SK-N-SH (cell line): Measurements from ENCODE around the gene VPS36. TPM values are rescaled to one million over a fixed set of nuclear protein-coding genes. Genes with fewer than 3 reads are reported as not detected.
A peak's percentile ranks its signal among the peaks of the same experiment; 100 is the strongest.

Experiments used
- CTCF ChIA-PET: fragments of 300-600, 350-600 bp; formaldehyde crosslinking; extraction: SDS; loops from one replicate; lab custom pipeline; 2021; lab: Yijun Ruan, JAX
- POLR2A ChIA-PET: fragments of 350-600 bp; sonication (Branson Sonifier 250); formaldehyde crosslinking; extraction: SDS; loops from one replicate; lab custom pipeline; 2020; ENCODE audit warnings: antibody characterized with exemption, inconsistent platforms; lab: Yijun Ruan, JAX
- DNase-seq: peaks from one replicate; pipeline ENCODE4 v3.0.0; 2012
- H2AFZ ChIP-seq: fragments of 200-600 bp; sonication (generic); 2 replicates; pipeline ENCODE4 v1.8.1; 2016; ENCODE audit warnings: antibody characterized with exemption, mild to moderate bottlenecking, low read depth
- H3F3A ChIP-seq: fragments of 200-600 bp; sonication (generic); replicated peaks from 2 replicates; pipeline ENCODE3; 2016; ENCODE audit warnings: antibody characterized with exemption, mild to moderate bottlenecking; ENCODE audit not compliant: insufficient read depth
- H3K27ac ChIP-seq, 2 experiments: fragments of 200-500 bp in 1 of 2; fragments of 200-600 bp in 1 of 2; sonication (Bioruptor generic) in 1 of 2; sonication (generic), shearing (Covaris generic) in 1 of 2; 2 replicates each; pipeline versions ENCODE4 v1.5.1 to v1.6.1; 2014 to 2016; ENCODE audit warnings: low read depth in 2 of 2, inconsistent platforms in 1 of 2, low read length in 1 of 2, mild to moderate bottlenecking in 1 of 2, mixed read lengths in 1 of 2
- H3K27me3 ChIP-seq: fragments of 200-600 bp; sonication (generic), shearing (Covaris generic); 2 replicates; pipeline ENCODE4 v1.6.1; 2016; ENCODE audit warnings: mixed run types; ENCODE audit not compliant: insufficient read depth
- H3K36me3 ChIP-seq, 2 experiments: fragments of 200-500 bp in 1 of 2; fragments of 200-600 bp in 1 of 2; sonication (Bioruptor generic) in 1 of 2; sonication (generic) in 1 of 2; replicated peaks in 1 of 2; 2 replicates each; pipeline versions ENCODE3 to v1.5.1; 2014 to 2016; ENCODE audit warnings: low read length in 1 of 2, mild to moderate bottlenecking in 1 of 2; ENCODE audit not compliant: insufficient read depth in 2 of 2, control insufficient read depth in 1 of 2
- H3K4me1 ChIP-seq, 2 experiments: fragments of 200-500 bp in 1 of 2; fragments of 200-600 bp in 1 of 2; sonication (Bioruptor generic) in 1 of 2; sonication (generic), shearing (Covaris generic) in 1 of 2; 2 replicates each; pipeline versions ENCODE4 v1.5.1 to v1.6.1; 2014 to 2016; ENCODE audit warnings: low read depth in 1 of 2, low read length in 1 of 2, mixed run types in 1 of 2; ENCODE audit not compliant: insufficient read depth in 2 of 2, control insufficient read depth in 1 of 2
- H3K4me2 ChIP-seq: fragments of 200-600 bp; sonication (generic), shearing (Covaris generic); 2 replicates; pipeline ENCODE4 v1.6.1; 2017; ENCODE audit warnings: mixed run types
- H3K4me3 ChIP-seq, 2 experiments: fragments of 200-500 bp in 1 of 2; fragments of 200-600 bp in 1 of 2; sonication (Bioruptor generic) in 1 of 2; sonication (generic), shearing (Covaris generic) in 1 of 2; 2 replicates each; pipeline versions ENCODE4 v1.5.1 to v1.8.1; 2014 to 2016; ENCODE audit warnings: low read depth in 2 of 2, inconsistent platforms in 1 of 2, low read length in 1 of 2, mild to moderate bottlenecking in 1 of 2, mixed read lengths in 1 of 2, moderate library complexity in 1 of 2
- H3K79me2 ChIP-seq: fragments of 200-600 bp; sonication (generic); 2 replicates; pipeline ENCODE4 v1.8.1; 2017; ENCODE audit warnings: mild to moderate bottlenecking; ENCODE audit not compliant: insufficient read depth
- H3K9ac ChIP-seq: fragments of 200-600 bp; sonication (generic); 2 replicates; pipeline ENCODE4 v1.6.1; 2017; ENCODE audit warnings: mixed run types
- H3K9me2 ChIP-seq: fragments of 200-600 bp; sonication (generic); 2 replicates; pipeline ENCODE4 v1.6.1; 2017; ENCODE audit warnings: mixed run types
- H3K9me3 ChIP-seq: fragments of 200-600 bp; sonication (generic); 2 replicates; pipeline ENCODE4 v1.6.1; 2017; ENCODE audit warnings: mixed run types, mild to moderate bottlenecking, moderate library complexity
- H4K20me1 ChIP-seq: fragments of 200-600 bp; sonication (generic); 2 replicates; pipeline ENCODE4 v1.6.1; 2017; ENCODE audit warnings: mild to moderate bottlenecking, mixed run types; ENCODE audit not compliant: insufficient read depth
- CTCF ChIP-seq: fragments of 200-600 bp; sonication (generic); IDR thresholded peaks from 2 replicates; pipeline ENCODE4 v1.6.1; 2017; ENCODE audit warnings: antibody characterized with exemption, mild to moderate bottlenecking, moderate library complexity
- EZH2phosphoT487 ChIP-seq: fragments of 200-600 bp; sonication (generic); IDR thresholded peaks from 2 replicates; pipeline ENCODE4 v1.6.1; 2017; ENCODE audit warnings: low read depth, mixed run types, mild to moderate bottlenecking, antibody characterized with exemption, moderate library complexity, borderline replicate concordance
- FOSL2 ChIP-seq: IDR thresholded peaks from 2 replicates; pipeline ENCODE4 v1.4.0; 2012; ENCODE audit warnings: low read depth, mild to moderate bottlenecking, moderate library complexity, borderline replicate concordance
- FOXJ3 ChIP-seq: sonication (generic); formaldehyde crosslinking; IDR thresholded peaks from 2 replicates; pipeline ENCODE4 v1.5.1; 2020; ENCODE audit warnings: mild to moderate bottlenecking, missing genetic modification reagents
- GATA2 ChIP-seq: sonication (generic); formaldehyde crosslinking; IDR thresholded peaks from 2 replicates; pipeline ENCODE4 v1.5.0; 2020; ENCODE audit warnings: mild to moderate bottlenecking, missing genetic modification reagents
- MAX ChIP-seq: IDR thresholded peaks from 2 replicates; pipeline ENCODE4 v1.4.0; 2012; ENCODE audit warnings: low read depth
- MEF2A ChIP-seq: IDR thresholded peaks from 2 replicates; pipeline ENCODE4 v1.4.0; 2012; ENCODE audit warnings: low read depth, borderline replicate concordance
- NFIC ChIP-seq: IDR thresholded peaks from 2 replicates; pipeline ENCODE4 v1.4.0; 2012; ENCODE audit warnings: borderline replicate concordance
- PBX3 ChIP-seq: IDR thresholded peaks from 2 replicates; pipeline ENCODE4; 2012
- RAD21 ChIP-seq: IDR thresholded peaks from 2 replicates; pipeline ENCODE4 v1.6.1; 2012; ENCODE audit warnings: mild to moderate bottlenecking, low read length
- RFX5 ChIP-seq: IDR thresholded peaks from 2 replicates; pipeline ENCODE4 v1.6.1; 2012; ENCODE audit warnings: mild to moderate bottlenecking, improper control_type of control experiment, low read length
- RXRA ChIP-seq: IDR thresholded peaks from 2 replicates; pipeline ENCODE4 v1.4.0; 2012; ENCODE audit warnings: low read depth, mild to moderate bottlenecking, borderline replicate concordance
- SMC3 ChIP-seq: IDR thresholded peaks from 2 replicates; pipeline ENCODE4 v1.6.1; 2012; ENCODE audit warnings: low read depth, low read length, improper control_type of control experiment
- USF1 ChIP-seq: IDR thresholded peaks from 2 replicates; pipeline ENCODE4 v1.4.0; 2012; ENCODE audit warnings: low read depth, borderline replicate concordance
- YY1 ChIP-seq: IDR thresholded peaks from 2 replicates; pipeline ENCODE4 v1.4.0; 2012; ENCODE audit warnings: low read depth, mild to moderate bottlenecking
- WGBS: methylation state at CpG from one replicate; pipeline ENCODE4 v1.1.6; 2017; ENCODE audit warnings: low lambda C conversion rate; 5-methylcytosine and 5-hydroxymethylcytosine counted together
- polyA plus RNA-seq, 3 experiments: library from polyadenylated mRNA; depleted of rRNA; stranded (reverse); fragments of >200 nt; gene quantifications; 2 replicates each; pipeline ENCODE4 v1.2.3, GENCODE V29; 2012

Gene VPS36
- polyA plus RNA-seq, 1 of the 3 experiments (the other 2 are of a cell fraction), result 9.9 TPM

- Histone ChIP-seq H3K9me3 (no peaks in the 10 kb centered on the region), H3K79me2 (peaks cover 67% of the 10 kb centered on the region), H3K9me2 (no peaks in the 10 kb centered on the region), H3K36me3 (peaks cover 7 to 11% of the 10 kb centered on the region in 2 experiments), H3K4me2 (peak overlapping the region; percentile 64; the same call in 1 of the 2 replicates), H3K9ac (no peak overlapping the region), H4K20me1 (no peaks in the 10 kb centered on the region), H3K4me1 (peaks cover 0 to 14% of the 10 kb centered on the region in 2 experiments; a peak in 2 of 4 replicates), H3F3A (peaks cover 4% of the 10 kb centered on the region), H2AFZ (no peak overlapping the region), H3K27me3 (no peaks in the 10 kb centered on the region)
- CTCF ChIA-PET, result interaction anchor here (1.2 to 6.9 kb wide), 2 partner anchors 9 to 106 kb away, joined by 4 to 159 read pairs; no protein-coding TSS in a partner anchor
- no peak for DNase-seq
- 96% methylated on average over 5 of the region's 5 CpGs for WGBS
- TF ChIP-seq USF1 (no peak), EZH2phosphoT487 (no peak), FOSL2 (no peak), MAX (no peak), PBX3 (no peak), YY1 (no peak), SMC3 (no peak), NFIC (no peak), CTCF (no peak), FOXJ3 (CRISPR knock-in tag) (no peak), RAD21 (no peak), RXRA (no peak), GATA2 (CRISPR knock-in tag) (no peak), RFX5 (no peak), MEF2A (no peak)
- TF ChIP-seq, all 33 proteins: peak for 0
- POLR2A ChIA-PET, result interaction anchor here (0.6 kb wide), 1 partner anchor 8 kb away, joined by 3 read pairs; no protein-coding TSS in a partner anchor
- H3K27ac ChIP-seq, result no peak overlapping the region
- H3K4me3 ChIP-seq, result peak overlapping the region in 1 of 2 experiments; percentile 73; a peak in 1 of 4 replicates
Observed at GRCh38 chr13:52447815-52448552, 2.5 kb downstream of the VPS36 start.
